Activated gamma-delta T cell (primary cell): ENCODE measurements around the gene SELENOO.
"Not testable (repeated sequence)": the region's sequence is repeated elsewhere in the genome, so short reads cannot be mapped to it uniquely, and the experiment has no call there.

Experiments used
- DNase-seq: peaks from one replicate; lab custom pipeline; 2025; lab: John Stamatoyannopoulos, UW
- total RNA-seq, 2 donors: gene quantifications; one replicate each; lab custom pipeline; 2026; lab: John Stamatoyannopoulos, UW

The SELENOO gene, protein sequence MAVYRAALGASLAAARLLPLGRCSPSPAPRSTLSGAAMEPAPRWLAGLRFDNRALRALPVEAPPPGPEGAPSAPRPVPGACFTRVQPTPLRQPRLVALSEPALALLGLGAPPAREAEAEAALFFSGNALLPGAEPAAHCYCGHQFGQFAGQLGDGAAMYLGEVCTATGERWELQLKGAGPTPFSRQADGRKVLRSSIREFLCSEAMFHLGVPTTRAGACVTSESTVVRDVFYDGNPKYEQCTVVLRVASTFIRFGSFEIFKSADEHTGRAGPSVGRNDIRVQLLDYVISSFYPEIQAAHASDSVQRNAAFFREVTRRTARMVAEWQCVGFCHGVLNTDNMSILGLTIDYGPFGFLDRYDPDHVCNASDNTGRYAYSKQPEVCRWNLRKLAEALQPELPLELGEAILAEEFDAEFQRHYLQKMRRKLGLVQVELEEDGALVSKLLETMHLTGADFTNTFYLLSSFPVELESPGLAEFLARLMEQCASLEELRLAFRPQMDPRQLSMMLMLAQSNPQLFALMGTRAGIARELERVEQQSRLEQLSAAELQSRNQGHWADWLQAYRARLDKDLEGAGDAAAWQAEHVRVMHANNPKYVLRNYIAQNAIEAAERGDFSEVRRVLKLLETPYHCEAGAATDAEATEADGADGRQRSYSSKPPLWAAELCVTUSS
- total RNA-seq = 56.5 to 56.8 reads per million in 2 donors

DNA sequence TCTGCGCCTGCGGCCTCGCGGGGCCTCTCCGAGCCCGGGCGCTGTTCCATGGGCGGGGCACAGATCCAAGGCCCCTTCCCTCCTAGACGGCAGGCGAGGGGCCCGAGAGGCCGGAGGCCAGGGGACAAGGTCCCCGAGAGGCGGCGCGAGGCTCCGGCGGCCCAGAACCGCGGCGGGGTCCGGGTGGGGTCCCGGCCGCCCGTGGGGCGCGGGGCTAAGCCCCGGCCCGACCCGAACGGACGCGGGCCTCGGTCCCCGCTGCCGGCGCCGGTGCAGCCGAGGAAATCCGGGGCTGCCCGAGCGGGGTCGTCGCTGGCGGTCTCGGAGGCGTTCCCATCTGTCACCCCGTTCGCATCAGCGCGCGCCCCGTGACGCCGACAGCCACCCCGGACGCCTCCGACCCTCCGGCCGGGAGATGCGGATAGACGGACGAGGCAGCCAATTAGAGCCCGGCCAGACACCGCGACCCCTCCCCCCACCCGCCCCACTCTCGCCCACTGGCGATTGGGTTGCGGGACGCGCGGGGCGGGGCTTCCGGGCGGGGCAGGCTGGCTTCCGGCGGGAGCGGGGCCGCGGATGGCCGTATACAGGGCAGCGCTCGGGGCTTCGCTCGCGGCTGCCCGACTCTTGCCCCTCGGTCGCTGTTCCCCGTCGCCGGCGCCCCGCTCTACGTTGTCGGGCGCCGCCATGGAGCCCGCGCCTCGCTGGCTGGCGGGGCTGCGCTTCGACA lies at the start of gene SELENOO:
SELENOO (plus strand) TSS at position 551 of the 730 bp plus-strand sequence; CDS start at position 577, 26 bp downstream.
- peak; percentile 90 for DNase-seq

DNA sequence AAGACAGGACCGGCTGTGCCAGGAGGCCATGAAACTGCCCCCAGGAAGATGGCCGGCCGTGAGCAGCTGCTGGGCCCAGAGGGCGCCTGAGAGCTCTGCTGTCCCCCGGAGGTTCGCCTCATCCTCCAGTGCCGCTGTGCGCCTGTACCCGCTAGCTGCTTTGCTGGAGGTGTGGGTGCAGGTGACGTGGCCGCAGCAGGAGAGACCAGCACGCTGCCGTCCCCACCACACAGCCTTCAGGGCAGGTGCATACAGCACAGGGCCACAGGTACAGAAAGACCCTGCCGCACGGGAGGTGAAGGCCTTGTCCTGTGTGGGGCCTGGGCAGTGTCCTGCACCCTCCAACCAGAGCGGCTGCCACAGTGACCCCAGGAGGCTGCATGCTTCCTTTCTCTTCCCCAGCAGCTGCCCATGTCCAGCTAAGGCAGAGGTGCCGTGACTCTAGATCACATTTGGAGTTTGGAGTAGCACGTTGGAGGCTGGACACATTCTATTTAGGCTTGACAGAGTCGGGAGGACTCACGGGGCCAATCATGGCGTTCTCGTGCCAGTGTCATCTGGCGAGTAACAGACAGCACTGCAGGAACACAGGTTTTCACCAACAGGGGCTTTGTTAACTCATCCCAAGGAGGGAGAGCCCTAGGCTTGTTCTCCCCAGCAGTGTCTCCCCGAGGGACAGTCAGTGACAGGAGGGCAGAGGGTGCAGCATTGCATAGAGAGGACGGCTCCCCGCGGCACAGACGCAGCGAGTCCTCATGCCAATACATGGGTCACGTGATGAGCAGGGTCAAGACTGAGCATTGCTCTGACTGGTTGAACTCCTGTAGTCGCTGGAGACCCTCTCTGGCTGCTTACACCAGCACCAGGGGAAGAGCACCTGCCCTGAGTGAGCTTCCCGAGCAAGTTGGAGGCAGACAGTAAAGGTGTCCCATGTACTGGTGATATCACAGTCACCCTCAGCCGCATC lies 49.0 kb upstream of the SELENOO start:
- DNase-seq = no peak

DNA sequence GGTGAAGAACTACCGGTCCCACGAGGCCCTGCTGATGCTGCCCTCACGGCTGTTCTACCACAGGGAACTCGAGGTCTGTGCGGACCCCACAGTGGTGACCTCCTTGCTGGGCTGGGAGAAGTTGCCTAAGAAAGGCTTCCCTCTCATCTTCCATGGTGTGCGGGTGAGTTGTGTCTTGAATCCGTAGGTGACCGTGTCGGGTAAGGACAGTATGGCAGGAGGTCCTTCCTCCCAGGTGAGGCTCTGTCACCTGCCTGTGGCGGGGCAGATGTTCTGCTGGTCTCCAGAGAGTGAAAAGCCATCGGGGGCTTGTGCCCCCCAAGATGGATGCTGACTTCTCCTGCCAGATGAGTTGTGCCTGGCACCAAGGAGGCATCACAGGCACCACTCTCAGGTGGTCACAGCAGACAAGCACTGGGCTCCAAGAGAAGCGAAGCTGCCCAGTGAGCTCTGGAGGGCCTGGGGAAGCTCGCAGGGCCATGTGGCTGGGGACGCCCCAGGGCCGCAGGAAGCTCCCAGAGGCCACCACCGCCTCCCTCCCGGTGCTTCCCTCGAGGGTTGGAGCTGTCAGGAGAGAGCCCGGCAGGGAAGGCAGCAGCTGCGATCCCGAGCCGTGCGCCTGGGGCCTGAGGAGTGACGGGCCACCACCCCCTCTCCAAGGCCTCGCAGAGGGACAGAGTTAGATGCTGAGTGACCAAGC lies 47.6 kb upstream of the SELENOO start:
- DNase-seq = no peak

DNA sequence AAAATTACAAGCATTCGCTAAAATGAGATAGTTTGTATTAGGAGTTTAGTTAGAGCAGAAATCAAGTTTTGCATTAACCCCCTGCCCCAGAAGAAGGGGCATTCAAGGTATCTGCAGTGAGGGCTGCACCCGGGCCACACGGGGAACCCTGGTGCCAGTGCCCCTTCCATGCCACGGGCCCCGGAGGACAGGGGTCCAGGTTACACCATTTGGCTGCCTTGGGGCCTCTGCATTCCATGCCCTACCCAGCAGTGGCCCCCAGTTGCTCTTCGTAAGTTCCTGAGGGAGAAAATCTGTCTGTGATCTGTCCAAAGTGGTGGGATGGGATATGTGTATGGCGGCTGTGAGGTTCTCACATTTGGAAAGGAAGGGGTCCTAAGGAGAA lies 47.1 kb upstream of the SELENOO start:
- DNase-seq = no peak

DNA sequence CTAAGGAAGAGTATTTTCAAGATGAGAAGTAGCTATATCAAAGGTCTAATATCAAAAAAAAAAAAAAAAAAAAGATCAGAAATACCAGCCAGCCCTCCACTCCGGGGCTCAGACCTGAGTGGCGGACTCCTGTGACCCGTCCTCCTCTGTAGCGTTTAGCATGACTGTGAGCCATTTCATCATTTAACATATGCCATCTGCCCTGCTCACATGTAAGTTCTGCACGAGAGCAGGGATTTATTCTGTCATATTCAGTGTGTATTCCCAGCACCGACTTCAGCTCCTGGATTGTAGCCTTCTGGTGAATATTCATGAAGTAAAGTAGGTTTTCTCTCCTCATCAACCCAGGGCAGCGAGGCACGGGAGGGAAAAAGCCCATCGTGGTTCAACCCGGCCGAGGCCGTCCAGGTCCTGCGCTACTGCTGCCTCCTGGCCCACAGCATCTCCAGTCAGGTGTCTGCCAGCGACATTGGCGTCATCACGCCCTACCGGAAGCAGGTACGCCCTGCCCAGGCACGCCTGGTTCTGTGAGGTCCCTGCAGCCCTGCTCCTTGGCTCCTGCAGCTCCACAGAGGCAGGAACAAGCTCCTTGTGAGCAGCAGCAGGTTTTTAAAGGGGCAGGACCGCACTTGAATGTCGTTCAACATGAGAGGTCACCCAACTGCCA lies 43.0 kb upstream of the SELENOO start:
- DNase-seq = no peak

DNA sequence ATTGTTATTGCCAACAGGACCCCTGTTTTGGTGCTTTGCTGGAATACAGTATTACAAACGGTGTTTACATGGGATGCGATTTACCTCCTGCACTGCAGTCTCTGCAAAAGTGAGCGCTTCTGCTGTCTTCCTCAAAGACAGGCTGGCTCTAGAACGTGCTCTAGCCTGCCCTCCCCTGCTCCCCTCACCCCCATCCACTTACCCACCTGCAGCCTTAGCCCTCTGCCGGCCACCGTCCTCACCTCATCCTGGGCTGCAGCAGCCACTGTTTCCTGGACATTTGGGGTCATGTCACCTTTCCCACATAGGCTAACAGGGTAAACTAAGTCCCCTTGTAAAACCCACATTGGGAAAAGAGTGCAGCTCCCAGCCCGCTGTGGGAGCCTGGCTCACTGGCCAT lies 39.9 kb upstream of the SELENOO start:
- no peak for DNase-seq

DNA sequence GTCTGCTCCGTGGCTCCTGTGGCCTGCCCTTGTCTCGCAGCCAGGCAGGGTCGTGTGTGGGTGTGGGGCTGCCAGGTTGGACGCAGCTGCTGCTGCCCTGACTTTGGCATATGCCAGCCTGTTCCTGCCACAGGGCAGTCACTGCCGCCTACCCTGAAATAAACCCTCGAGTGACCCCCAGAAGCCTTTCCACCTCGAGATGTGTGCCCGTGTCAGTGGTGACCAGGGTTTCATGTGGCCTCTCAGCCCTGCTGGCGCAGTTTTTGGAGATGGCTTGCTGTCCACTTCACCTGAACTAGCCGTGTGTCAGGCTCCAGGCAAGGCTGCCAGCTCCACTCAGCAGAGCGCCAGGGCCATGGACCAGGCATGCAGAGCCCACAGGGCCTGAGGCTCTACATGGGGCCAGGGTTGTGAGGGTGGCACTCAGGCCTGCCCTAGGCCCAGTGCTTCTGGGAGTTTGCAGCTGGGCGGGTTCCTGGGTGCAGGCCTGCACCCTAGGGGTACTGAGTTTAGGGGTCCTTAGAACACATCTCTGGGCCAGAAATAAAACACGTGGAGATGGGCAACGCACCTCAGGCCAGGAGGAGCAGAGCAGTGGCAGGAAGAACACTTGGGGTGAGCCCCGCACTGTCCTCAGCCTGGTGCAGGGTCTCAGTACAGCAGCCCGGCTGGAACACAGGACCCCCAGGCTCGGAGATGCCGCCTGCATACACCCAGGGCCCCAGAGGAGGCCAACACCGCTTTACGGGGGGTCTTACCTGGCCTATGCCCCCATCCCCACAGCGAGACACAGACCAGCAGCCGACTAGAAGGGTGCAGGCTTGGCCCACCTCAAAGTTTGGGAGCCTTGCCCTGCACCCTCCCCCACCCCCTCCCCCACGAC lies 39.1 kb upstream of the SELENOO start:
- no peak for DNase-seq

DNA sequence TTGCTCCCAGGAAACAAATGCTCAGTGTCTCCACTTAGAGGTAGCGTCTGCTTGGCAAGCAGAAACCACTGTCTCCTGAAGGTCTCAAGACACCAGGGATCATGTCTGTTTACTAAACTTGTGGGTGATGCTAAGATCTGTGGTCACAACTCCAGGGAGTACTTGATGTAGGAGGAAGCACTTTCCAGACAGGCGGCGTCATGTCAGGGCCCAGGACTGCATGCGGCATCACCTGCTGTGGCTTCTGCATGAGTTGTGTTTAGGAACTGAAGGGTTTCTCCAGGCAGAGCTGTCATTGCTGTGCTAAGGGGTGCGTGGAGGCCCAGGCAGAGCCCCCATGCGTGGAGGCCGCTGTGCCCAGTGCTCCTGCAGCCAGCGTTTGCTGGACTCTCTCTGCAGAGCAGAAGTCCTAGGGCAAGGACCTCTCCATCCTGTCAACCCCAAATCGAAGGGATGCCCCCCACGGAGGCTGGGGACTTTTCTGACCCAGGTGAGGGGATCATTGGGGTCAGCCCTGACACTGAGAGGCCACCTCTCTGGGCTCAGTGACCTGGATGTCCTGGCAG lies 38.3 kb upstream of the SELENOO start:
- DNase-seq = no peak

DNA sequence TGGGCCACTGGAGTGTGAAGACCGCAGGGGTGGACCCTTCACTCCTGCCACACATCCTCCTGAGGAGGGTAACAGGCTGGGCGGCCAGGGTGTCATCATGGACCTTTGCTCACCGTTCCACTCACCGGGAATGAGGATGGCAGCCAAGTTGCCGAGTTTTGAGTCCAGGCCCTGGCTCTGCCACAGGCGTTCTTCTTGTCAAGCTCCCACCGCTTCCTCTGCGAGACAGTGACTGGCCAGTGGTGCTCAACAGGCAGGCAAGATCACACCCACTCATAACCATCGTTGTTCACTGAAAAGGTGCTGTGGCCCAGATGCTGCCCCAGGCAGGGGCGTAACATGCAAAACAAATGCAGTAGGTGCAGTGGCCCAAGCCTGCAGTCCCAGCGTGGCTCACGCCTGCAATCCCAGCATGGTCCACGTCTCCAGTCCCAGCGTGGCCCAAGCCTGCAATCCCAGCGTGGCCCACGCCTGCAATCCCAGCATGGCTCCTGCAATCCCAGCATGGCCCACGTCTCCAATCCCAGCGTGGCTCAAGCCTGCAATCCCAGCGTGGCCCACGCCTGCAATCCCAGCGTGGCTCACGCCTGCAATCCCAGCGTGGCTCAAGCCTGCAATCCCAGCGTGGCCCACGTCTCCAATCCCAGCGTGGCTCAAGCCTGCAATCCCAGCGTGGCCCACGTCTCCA lies 35.2 kb upstream of the SELENOO start:
- DNase-seq = no peak

DNA sequence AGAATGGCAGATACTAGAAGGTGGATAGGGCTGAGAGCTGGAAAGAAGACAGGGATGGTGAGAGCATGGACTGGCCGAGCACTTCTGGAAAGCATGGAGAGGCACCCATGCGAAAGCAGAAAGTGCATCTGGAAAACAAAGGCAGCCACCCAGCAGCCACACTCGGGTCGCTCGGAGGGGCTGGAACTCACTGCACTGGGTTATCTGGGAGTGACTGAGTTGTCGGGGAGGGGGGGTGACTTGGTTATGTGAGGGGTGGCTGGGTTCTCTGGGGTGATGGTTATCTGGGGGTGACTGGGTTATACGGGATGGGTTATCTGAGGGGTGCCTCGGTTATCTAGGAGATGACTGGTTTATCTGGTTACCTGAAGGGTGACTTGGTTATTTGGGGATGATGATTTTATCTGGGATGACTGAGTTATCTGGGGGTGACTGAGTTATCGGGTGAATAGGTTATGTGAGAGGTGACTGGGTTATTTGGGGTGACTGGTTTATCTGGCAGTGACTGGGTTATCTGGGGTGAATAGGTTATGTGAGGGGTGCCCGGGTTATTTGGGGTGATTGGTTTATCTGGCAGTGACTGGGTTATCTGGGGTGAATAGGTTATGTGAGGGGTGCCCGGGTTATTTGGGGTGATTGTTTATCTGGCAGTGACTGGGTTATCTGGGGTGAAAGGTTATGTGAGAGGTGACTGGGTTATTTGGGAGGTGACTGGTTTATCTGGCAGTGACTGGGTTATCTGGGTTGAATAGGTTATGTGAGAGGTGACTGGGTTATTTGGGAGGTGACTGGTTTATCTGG lies 32.9 kb upstream of the SELENOO start:
- DNase-seq = no peak

DNA sequence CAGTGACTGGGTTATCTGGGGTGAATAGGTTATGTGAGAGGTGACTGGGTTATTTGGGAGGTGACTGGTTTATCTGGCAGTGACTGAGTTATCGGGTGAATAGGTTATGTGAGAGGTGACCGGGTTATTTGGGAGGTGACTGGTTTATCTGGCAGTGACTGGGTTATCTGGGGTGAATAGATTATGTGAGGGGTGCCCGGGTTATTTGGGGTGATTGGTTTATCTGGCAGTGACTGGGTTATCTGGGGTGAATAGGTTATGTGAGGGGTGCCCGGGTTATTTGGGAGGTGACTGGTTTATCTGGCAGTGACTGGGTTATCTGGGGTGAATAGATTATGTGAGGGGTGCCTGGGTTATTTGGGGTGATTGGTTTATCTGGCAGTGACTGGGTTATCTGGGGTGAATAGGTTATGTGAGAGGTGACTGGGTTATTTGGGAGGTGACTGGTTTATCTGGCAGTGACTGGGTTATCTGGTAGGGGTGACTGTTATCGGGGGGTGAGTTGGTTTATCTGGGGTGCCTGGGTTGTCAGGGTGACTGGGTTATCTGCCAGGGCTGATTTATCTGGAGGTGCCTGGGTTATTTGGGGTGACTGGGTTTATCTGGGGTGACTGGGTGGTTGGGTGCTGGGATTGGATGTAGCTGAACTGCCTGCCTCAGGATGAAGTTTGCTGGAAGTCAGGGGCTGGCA lies 32.2 kb upstream of the SELENOO start:
- DNase-seq = not testable (repeated sequence)

DNA sequence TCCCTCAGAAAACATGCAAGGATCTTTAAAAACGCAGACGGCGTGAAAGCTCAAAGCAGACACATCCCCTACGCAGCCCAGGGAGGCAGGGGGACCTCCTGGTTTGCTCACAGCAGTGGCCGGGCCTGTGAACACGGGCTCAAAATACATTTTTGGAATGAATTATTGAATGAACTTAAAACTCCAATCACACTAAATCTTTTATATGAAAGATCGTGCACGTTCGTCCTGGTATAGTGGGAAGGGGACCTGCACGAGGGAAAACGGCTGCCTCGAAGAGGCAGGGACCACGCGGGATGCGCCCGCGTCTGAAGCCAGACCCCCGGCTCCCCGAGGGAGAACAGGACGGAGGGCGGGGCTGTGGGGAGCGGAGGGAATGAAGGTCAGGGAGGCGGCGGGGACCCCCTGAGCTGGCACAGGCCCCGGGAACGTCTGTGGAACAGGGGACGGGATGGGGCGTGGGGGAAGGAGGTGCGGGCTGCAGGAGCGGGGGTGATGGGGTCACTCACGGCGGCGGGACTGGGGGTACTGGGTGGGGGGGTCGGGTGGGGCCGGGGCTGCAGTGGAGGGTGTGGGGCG lies 31.5 kb upstream of the SELENOO start:
- DNase-seq = no peak

DNA sequence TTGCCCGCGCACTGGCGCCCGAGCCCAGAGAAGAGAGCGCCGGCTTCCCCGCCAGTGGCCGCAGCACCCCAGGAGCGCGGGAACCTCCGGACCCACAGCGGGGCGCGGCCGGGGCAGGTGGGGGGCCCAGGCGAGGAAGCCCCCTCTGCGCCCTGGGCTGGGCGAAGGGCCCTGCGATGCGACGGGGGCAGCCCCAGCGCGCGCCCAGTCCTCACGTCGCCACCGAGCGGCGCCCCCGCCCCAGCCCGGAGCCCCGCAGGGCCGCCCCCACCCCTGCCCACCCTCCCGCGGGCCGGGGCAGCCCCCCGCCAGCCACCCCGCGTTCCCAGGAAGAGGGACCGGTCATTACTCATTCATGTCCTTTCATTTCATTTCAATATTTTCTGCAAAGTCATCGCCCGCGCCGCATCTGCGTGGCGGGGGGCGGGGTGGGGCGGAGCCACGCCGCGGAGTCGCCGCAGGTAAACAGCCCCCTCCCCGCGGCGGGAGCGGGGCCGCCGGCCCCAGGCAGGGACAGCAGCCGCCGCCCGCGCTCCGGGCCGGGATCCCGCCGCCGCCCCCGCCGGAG lies 31.0 kb upstream of the SELENOO start:
- no peak for DNase-seq

DNA sequence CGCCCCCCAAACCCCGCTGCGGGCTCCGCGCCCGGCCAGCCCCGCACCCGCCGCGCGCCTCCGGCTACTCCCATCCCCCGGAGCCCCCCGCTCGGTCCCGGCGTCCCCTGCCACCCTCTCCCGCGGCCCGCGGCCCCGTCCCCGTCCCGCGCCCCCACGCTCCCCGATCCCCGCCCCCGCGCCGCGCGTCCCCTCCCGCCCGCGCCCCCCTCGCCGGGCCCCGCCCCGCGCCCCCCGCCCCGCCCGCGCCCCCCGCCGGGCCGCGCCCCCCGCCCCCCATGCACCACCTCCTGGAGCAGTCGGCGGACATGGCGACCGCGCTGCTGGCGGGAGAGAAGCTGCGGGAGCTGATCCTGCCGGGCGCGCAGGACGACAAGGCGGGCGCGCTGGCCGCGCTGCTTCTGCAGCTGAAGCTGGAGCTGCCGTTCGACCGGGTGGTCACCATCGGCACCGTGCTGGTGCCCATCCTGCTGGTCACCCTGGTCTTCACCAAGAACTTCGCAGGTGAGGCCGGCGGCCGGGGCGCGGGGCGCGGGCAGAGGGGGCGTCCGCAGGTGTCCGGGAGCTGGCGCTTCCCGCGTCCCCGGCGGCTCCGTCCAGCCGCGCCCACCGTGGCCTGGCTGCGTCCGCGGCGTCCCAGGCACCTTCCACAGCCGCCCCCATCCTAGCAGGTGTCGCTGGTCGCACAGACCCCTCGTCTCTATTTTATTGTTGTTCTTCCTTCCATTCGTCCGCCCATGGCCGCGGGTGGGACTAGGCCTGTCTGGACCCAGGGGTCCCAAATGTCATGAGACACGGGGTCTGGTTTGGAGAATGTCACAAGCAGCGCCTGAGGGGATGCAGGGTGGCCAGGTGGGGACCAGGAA lies 30.1 kb upstream of the SELENOO start, which contains the start of gene PANX2:
PANX2 (plus strand) TSS at position 279 of the 866 bp plus-strand sequence; CDS start at position 279, 0 bp downstream.
- no peak for DNase-seq
